HFFc6 (cell line): Measurements from ENCODE around the gene SPIN1. TPM values are rescaled to one million over a fixed set of nuclear protein-coding genes. Genes with fewer than 3 reads are reported as not detected.

Source experiments
- DNase-seq: peaks from one replicate; pipeline ENCODE4 v3.0.0-alpha.2; 2018
- H3K27ac Mint-ChIP-seq: 2 replicates; pipeline ENCODE4 v1.8.0; 2020; ENCODE audit warnings: mild to moderate bottlenecking, mixed read lengths
- H3K27me3 Mint-ChIP-seq: 2 replicates; pipeline ENCODE4 v1.8.0; 2021; ENCODE audit warnings: mild to moderate bottlenecking, moderate library complexity, mixed read lengths; ENCODE audit not compliant: insufficient read depth
- H3K36me3 Mint-ChIP-seq: 2 replicates; pipeline ENCODE4 v1.8.0; 2021; ENCODE audit warnings: low read depth, mixed read lengths
- H3K4me1 Mint-ChIP-seq: 2 replicates; pipeline ENCODE4 v1.8.0; 2020; ENCODE audit warnings: low read depth, mixed read lengths
- H3K4me3 Mint-ChIP-seq: 2 replicates; pipeline ENCODE4 v1.8.0; 2020; ENCODE audit warnings: mild to moderate bottlenecking, moderate library complexity, mixed read lengths
- H3K9me3 Mint-ChIP-seq: 2 replicates; pipeline ENCODE4 v1.8.0; 2020; ENCODE audit warnings: mild to moderate bottlenecking, mixed read lengths
- total RNA-seq, 6 experiments: library from RNA; stranded (reverse); fragmentation: NEBNext Ultra II Directional; extraction: Animal tissue kit (Norgen Biotek cat#: 25700); gene quantifications; 2 replicates in 1 of 6; 3 replicates in 5 of 6; pipeline ENCODE4 v1.2.3, GENCODE V29; 2021
- TF ChIP-seq, protein P1 (sequence below): fragments of 200-600 bp; sonication (generic); IDR thresholded peaks from 2 replicates; pipeline ENCODE4 v1.5.0; 2021; ENCODE audit warnings: antibody characterized with exemption, mild to moderate bottlenecking

Gene SPIN1
- total RNA-seq, 6 experiments from 2014 or later = 97.2 to 131 (median 119) TPM

DNA sequence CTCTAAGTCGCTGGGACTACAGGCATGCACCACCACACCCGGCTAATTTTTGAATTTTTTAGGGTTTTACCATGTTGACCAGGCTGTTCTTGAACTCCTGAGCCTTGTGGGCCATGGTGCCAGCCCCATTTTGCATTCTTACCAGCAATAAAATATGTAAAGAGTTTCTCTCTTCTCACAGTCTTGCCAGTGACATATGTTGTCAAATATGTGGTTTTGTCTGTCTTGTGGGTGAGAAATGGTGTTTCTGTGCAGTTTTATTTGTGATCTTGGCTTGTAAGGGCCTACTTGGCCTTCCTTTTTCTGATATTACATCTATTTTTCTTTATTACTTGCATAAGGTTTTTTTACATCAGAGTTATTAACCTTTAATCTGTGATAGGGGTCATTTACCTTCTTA, 47.1 kb downstream of the SPIN1 start:
- Mint-ChIP-seq H3K27me3 (no peaks in the 10 kb centered on the region), H3K9me3 (no peaks in the 10 kb centered on the region; the same call in none of the 2 replicates), H3K27ac (peak overlapping the region; percentile 32; the same call in 1 of the 2 replicates), H3K36me3 (peaks cover 61% of the 10 kb centered on the region), H3K4me1 (peaks cover 55% of the 10 kb centered on the region), H3K4me3 (no peak overlapping the region)
- DNase-seq = no peak
- TF ChIP-seq, protein P1, sequence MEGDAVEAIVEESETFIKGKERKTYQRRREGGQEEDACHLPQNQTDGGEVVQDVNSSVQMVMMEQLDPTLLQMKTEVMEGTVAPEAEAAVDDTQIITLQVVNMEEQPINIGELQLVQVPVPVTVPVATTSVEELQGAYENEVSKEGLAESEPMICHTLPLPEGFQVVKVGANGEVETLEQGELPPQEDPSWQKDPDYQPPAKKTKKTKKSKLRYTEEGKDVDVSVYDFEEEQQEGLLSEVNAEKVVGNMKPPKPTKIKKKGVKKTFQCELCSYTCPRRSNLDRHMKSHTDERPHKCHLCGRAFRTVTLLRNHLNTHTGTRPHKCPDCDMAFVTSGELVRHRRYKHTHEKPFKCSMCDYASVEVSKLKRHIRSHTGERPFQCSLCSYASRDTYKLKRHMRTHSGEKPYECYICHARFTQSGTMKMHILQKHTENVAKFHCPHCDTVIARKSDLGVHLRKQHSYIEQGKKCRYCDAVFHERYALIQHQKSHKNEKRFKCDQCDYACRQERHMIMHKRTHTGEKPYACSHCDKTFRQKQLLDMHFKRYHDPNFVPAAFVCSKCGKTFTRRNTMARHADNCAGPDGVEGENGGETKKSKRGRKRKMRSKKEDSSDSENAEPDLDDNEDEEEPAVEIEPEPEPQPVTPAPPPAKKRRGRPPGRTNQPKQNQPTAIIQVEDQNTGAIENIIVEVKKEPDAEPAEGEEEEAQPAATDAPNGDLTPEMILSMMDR = no peak

- H3K27ac Mint-ChIP-seq = no peak overlapping the region
- TF ChIP-seq, protein P1 = no peak
- DNase-seq = no peak
- no peak overlapping the region for H3K4me3 Mint-ChIP-seq
- H3K36me3 Mint-ChIP-seq = peaks cover 61% of the 10 kb centered on the region
- no peaks in the 10 kb centered on the region; the same call in none of the 2 replicates for H3K9me3 Mint-ChIP-seq
- H3K4me1 Mint-ChIP-seq = peaks cover 52% of the 10 kb centered on the region
- H3K27me3 Mint-ChIP-seq = no peaks in the 10 kb centered on the region
Observed at GRCh38 chr9:88436379-88436778, 48.1 kb downstream of the SPIN1 start.

GRCh38 chr9:88437210-88438146, 49.2 kb downstream of the SPIN1 start:
- no peak for DNase-seq
- no peak overlapping the region; the same call in 1 of the 2 replicates for H3K27ac Mint-ChIP-seq
- H3K4me1 Mint-ChIP-seq = peaks cover 60% of the 10 kb centered on the region
- TF ChIP-seq, protein P1 = no peak
- H3K4me3 Mint-ChIP-seq = no peak overlapping the region
- no peaks in the 10 kb centered on the region; the same call in none of the 2 replicates for H3K9me3 Mint-ChIP-seq
- peaks cover 65% of the 10 kb centered on the region for H3K36me3 Mint-ChIP-seq
- no peaks in the 10 kb centered on the region for H3K27me3 Mint-ChIP-seq

- H3K27me3 Mint-ChIP-seq = no peaks in the 10 kb centered on the region
- H3K27ac Mint-ChIP-seq = no peak overlapping the region
- TF ChIP-seq, protein P1 = no peak
- H3K4me3 Mint-ChIP-seq = no peak overlapping the region
- peaks cover 59% of the 10 kb centered on the region for H3K4me1 Mint-ChIP-seq
- H3K9me3 Mint-ChIP-seq = no peaks in the 10 kb centered on the region; the same call in none of the 2 replicates
- H3K36me3 Mint-ChIP-seq = peaks cover 62% of the 10 kb centered on the region
- no peak for DNase-seq
Observed at GRCh38 chr9:88438811-88439210, 50.6 kb downstream of the SPIN1 start.

GRCh38 chr9:88441301-88442007, 53.2 kb downstream of the SPIN1 start:
- Mint-ChIP-seq H3K4me1 (peaks cover 44% of the 10 kb centered on the region), H3K36me3 (peaks cover 54% of the 10 kb centered on the region), H3K4me3 (no peak overlapping the region), H3K9me3 (no peaks in the 10 kb centered on the region; the same call in 1 of the 2 replicates), H3K27me3 (no peaks in the 10 kb centered on the region; the same call in 1 of the 2 replicates), H3K27ac (peak overlapping the region; percentile 62; the same call in 1 of the 2 replicates)
- TF ChIP-seq, protein P1 = no peak
- DNase-seq = no peak
